HG03135 (cell line): ENCODE results near the gene FAM174C.

Experiments used
- ATAC-seq: cut with Tn5 transposase; IDR thresholded peaks from one replicate; pipeline ENCODE4 v1.9.1; 2021; ENCODE audit warnings: mild to moderate bottlenecking, moderate library complexity; ENCODE audit not compliant: unreplicated experiment

The FAM174C gene

DNA sequence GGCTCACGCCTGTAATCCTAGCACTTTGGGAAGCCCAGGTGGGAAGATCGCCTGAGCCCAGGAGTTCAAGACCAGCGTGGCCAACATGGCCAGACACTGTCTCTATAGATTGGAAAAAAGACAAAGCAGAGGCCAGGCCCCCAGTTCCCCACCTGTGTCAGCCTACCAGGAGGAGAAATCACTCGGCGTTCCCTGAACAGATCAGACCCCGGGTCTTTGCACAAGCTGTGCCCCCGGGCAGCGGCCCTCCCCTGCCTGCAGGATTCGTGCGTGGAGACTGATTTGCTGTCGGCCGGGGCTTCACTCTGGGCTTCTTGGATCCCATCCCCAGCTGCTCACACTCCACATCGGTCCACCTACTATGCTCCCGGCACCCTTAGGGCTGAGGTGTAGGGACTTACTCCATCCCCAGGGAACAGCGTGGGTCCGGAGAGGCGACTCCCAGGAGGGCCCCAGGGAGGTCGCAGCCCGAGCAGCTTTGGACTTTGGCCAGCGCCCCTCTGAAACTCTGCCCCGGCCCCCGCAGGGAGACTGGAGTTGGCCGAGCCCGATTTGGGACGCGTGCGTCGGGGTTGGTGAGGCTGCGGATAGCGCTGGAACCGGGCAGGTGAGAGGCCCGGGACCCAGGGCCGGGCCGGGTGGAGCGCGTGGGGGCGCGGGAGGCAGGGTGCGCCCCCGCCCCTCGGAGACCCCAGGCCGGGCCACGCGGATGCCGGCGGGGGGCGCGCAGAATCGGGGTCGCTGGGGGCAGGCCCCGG lies 9.8 kb downstream of the FAM174C start:
- no peak for ATAC-seq

DNA sequence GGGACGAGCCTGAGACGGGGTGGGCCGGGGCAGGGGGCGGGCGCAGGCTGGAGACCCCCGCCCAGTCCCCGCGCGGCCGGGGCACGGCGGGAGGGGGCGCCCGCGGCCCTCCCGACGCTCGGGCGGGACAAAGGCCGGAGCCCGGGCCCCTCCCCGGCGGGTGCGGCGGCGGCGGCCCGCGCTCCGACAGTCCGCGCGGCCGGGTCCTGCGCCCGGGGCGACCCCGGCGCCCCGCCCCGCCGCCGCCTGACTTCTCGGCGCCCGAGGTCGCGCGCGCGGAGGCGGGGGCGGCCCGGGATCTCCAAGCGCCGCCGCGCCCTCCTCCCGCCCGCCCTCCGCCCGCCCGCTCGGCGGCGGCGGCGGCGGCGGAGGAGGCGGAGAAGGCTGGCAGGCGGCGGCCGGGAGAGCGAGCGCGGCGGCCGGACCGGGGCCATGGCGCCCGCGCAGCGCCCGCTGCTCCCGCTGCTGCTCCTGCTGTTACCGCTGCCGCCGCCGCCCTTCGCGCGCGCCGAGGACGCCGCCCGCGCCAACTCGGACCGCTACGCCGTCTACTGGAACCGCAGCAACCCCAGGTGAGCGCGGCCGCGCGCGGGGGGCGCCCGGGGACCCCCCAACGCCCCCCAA lies 10.5 kb downstream of the FAM174C start, which contains the start of gene EFNA2:
EFNA2 (plus strand) TSS at position 137 of the 624 bp plus-strand sequence; CDS start at position 433, 296 bp downstream.
- no peak for ATAC-seq

- no peak for ATAC-seq
Measured at GRCh38 chr19:1286487-1287353, 11.4 kb downstream of the FAM174C start.

- ATAC-seq, result no peak
Measured at GRCh38 chr19:1287354-1288225, 12.3 kb downstream of the FAM174C start.

DNA sequence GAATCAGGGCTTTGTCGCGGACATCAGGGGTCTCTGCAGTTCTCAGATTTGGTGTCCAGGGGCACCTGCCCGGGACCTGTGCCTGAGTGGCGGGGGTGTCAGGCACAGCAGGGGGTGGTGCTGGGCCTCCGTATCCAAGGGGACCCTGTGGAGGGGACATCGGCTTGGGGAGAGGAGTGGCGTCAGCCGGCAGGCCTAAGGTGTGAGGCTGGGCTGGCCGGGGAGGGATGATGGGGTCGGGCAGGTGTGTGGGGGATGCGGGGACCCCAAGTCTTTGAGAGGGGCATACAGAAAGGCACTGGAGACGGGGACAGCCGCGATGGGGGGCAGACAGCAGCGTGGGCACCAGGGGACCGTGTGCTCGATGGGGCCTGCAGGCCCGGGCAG lies 12.9 kb downstream of the FAM174C start:
- ATAC-seq, result no peak

GRCh38 chr19:1288833-1289685 lies 13.7 kb downstream of the FAM174C start:
- ATAC-seq, result no peak

DNA sequence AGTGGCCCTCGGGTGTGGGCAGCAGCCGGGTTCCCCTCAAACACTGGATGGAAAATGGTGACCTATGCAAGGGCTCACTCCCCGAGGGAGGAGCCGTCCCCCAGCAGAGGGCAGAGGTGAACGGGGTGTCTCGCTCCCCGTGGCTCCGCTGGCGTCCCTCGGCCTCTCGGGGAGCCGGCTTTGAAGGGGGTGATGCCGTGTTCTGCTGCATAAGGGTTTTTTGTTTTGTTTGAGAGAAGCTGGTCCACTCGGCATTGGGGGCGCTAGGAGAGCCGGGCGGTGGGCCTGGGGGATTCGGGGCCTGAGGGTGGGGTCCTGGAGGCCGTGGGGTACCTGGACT lies 14.3 kb downstream of the FAM174C start:
- ATAC-seq, result no peak

DNA sequence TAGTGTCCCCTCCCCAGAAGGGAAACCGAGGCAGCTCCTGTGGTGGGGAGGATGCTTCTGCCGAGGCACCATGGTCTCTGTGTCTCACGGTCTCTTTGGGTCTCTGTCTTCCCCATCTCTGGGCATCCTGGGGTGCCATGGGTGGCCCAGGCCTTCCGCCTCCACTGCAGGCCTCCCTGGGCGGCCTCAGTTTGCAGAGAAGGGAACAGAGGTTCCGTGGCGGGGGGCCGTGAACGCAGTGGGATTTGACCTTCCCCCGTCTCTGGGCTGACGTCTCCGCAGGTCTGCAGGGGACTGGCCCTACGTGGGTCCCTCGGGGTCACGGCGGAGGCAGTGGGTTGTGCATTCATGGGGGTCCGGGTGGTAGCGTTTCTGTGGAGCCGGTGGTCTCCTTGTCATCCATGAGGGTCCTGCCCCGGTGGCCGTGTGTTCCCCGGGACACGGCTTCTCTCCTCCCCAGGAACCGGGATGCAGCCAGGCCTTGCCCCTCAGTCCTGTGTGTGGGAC lies 14.9 kb downstream of the FAM174C start:
- ATAC-seq, result no peak

- ATAC-seq, result no peak
Measured at GRCh38 chr19:1290703-1291651, 15.6 kb downstream of the FAM174C start.

DNA sequence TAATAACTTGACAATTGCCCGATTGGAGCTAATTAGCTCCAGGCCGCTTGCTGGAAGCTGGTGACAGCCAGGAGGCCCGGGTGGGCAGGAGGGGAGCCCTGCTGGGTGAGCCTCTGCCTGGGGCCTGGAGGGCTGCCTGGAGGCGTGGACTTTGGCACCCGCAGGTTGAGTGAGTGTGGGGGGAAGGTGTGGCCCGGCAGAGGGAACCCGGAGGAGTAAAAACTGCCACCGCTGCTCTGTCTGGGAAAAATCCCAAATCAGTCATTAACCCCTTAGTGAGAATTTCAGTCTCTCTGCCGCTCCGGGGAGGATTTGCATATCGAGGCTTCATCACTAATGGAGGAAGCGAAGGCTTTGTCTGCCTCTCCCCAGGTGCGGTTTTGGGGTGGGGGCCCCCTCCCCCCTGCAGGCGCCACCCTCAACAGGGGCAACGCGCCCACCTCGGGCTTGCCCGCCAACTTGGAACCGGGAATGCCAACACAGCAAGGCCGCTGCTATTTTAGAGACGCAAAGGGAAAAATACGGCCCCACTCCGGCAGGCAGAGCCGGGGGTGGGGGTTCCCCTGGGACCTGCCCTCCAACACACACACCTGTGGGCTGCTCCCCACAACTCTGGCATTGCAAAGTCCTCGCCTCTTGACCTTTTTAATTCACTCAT lies 16.6 kb downstream of the FAM174C start:
- no peak for ATAC-seq

GRCh38 chr19:1292419-1293151 lies 17.3 kb downstream of the FAM174C start:
- no peak for ATAC-seq

- no peak for ATAC-seq
Measured at GRCh38 chr19:1293782-1294604, 18.7 kb downstream of the FAM174C start.

DNA sequence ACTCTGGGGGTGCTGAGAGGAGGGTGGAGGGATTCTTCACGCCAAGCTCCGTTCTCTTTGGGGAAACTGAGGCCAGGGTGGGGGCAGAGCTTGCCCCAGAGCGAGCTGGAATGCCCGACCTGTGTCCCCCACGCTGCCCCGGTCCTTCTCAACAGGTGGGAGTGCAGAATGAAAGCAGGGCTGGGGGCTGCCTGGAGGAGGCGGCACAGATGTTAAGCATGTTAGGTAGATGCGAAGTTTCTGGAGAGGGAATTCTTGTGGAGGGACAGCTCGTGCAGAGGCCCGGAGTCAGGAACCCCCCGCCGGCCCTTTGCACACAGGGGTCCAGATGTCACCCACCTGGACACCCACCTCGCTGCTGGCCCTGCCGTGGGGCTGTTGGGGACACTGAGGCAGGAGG lies 19.4 kb downstream of the FAM174C start:
- no peak for ATAC-seq

DNA sequence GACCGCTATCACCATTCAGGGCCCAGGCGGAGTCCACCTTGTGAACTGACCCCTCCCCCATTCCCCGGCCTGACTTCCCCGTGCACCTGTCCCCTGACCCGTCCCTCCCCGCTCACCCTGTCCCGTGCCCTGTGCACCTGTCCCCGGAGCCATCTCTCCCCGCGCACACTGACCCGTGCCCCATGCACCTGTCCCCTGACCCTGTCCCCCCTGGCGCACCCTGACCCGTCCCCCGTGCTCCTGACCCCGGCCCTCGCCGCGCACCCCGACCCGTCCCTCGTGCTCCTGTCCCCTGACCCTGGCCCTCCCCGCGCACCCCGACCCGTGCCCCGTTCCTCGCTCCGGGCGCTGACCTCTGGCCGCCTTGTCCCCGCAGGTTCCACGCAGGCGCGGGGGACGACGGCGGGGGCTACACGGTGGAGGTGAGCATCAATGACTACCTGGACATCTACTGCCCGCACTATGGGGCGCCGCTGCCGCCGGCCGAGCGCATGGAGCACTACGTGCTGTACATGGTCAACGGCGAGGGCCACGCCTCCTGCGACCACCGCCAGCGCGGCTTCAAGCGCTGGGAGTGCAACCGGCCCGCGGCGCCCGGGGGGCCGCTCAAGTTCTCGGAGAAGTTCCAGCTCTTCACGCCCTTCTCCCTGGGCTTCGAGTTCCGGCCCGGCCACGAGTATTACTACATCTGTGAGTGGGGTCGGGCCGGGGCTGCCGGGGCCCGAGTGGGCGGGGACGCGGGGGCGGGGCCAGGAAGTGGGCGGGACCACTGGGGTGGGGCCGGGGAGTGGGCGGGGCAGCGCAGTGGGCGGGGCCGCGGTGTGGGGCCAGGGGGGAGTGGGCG lies 20.1 kb downstream of the FAM174C start:
- no peak for ATAC-seq

- no peak for ATAC-seq
Measured at GRCh38 chr19:1296078-1296477, 20.7 kb downstream of the FAM174C start.
